Fibroblast of gingiva (primary cell): Measurements from ENCODE around the gene BTBD9.
"Not testable (repeated sequence)": the region's sequence is repeated elsewhere in the genome, so short reads cannot be mapped to it uniquely, and the experiment has no call there.

Experiments used
- DNase-seq: peaks from one replicate; pipeline ENCODE4 v3.0.0-alpha.2; 2011; ENCODE audit warnings: low read depth

The BTBD9 gene

DNA sequence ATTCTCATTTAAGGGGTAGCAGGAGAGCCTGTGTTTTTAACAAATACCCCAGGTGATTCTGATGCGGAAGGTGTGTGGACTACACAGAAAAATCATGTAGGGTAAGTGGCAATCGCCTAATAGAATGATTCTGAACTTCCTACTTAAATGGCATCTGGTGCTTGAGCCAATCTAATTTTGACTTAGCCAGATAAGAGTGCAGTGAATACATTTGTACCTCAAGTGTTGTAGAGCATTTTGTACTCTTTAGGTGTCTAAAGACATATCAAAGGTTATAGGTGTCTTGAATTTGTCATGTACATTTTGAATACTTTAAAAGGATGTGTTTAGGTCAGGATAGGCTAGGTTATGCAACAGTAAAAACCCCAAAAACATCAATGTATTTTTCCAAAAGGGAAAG, 10.0 kb upstream of the BTBD9 start:
- DNase-seq = no peak

DNA sequence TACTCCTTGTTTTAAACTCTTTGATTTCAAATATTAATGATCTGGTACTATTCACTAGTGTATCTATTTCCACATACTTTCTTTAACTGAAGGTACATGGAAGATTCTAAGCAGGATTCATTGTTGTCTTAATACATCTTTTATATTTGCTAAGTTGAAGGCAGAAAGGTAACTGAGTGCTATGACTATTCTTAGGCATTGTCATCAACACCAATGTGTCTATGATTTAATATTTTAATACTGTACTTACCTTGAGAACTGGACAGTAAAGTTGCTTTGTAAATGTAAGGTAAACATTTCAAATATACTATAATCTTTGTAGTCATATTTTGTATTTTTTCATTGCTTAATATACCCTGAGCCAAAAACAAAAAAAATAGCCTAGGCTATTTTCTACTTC, 8.9 kb upstream of the BTBD9 start:
- no peak for DNase-seq

DNA sequence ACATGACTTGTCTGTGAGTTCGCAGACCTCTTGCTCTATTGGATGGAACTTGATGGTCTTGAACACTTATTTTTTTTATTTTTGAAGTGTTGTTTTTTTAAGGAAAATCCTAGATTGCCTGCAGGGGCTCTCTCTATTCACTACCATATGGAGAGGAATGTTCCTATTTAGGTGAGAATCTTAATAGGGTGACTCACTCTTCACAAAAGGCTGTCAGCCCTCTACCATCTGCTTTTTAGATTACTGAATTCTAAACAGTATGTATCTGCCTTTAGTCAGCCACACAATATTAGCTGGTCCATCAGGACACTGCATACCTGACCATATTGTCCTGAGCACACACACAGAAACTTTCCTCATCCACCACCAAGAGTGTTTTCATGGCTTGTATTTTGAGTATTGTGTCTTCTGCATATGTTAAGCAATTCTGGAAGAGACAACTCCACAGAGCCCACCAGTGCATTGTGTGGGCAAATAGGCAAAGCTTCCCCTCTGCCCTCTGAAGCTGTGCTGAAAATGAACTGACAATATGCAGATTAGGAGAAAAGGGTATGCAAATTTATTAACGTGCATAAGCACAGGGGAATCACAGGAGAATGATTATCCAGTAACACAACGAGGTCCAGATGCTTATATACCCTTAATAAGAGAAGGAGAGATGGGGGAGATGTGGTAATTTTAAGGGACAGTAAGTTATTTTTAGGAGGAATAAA, 6.6 kb upstream of the BTBD9 start:
- no peak for DNase-seq

DNA sequence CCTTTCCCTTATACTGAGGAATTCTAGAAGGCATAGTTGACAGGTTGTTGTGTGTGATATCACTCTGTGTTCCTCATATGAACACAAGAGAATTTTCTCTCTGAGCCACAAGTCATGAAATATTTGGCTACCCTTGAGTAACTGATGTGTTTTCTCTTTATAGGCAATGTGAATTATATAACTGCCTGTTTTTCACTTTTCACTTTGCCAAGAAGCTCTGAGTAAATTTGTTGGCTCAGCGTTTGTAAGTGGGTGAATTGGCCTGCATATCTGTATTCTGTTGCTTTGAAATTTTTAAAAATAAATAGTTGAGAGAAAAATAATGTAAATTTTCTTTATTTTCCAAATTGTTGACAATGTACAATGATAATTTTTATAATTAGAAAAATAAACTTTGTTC, 5.2 kb upstream of the BTBD9 start:
- no peak for DNase-seq

DNA sequence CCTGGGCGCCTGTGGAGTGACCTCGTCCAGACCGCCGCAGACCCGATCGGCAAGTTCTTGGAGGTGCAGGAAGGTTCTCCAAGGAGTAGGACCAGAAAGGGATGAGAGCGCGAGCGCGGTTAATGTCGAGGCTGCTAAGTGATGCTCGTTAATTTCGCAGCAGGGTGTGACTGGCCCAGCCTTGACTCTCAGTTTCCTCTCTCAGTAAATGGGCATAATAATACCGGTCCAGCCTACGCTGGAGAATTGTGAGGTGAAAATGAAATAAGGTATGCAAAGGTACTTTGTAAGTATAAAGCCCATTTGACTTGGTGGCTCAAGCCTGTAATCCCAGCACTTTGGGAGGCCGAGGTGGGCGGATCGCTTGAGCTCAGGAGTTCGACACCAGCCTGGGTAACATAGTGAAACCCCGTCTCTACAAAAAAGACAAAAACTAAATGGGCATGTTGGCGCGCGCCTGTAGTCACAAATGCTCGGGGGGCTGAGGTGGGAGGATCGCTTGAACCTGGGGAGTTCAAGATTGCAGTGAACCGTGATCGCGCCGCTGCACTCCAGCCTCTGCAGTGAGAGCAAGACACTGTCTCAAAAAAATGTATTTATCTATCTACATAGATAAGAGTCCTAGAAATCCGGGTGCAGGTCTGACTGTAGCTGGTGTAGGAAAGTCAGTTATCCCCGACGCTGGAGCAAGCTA, 634 bp upstream of the BTBD9 start:
- DNase-seq = no peak

DNA sequence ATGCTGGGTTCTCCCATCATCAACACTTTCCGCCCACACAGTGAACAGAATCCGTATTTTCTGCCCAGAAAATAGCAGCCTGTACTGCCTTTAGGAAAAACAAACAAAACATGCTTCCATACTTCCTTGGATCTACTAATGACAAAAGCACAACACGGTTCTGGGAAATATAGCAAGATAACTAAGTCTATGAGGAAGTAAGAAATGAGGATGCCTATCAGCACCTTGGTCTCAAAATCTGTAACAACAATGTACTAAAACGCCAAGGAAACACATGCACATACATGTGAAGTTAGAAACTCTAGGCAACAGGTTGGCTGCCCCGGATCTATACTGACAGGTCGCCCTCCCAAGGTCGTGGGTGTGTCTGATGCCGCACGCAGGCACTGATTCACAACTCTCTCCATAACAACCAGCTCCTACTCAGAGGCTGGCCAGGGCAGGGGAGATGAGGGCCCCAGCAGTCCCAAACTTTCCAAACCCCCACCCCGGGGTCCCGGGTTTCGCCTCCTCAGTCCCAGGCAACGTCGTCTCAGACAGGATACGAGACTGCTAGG, 710 bp downstream of the BTBD9 start:
- DNase-seq = peak; percentile 29

DNA sequence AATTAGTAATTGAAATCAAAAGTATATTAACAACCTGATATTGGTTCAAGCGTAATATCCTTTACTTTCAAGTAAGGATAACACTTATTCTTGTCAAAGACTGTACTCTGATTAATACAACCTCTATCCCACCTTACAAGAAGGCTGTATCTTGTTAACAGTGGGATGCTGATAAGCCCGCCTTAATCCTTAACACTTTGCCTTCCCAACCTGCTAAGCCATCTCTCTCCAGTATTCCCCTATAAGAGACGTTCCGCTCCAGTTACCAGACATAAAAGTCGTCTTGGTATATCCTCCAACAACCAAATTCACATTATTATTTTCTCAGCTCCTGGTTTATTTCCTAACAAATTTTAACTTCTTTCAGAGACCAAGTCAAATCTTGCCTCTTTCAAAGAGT, 2.0 kb downstream of the BTBD9 start:
- no peak for DNase-seq

DNA sequence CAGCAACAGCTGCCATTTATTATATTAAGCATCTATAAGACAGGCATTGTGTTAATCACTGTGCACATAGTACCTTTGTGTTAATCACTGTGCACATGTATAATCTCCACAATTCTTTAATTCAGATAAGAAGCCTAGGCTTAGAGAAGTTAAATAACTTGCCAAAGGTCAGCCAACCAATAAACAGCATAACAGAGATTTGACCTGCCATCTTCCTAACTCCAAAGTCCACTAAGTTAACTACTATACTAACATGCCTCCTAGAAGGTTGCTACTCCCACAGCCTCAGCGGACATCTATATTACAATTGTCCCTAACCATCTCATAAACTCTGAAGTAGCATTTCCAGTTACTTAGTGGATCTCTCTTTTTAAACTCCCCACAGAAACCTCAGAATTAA, 3.7 kb downstream of the BTBD9 start:
- no peak for DNase-seq

DNA sequence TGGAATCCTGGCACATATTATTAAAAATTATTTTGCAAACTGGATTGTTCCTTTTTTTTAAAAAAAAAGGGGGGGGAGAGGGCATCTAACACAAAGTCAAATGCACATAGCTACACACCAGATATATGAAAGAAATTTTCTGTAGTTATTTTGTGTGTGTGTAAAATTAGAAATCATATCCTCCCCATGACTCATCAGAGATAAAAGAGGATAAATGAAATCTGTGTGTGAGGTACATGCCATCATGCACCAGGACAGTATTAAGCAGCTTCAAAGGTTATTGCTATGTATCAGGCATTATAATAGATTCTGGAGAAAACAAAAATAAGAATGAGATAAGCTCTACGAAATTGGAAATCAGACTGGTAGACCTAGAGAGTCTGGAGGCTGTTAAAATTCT, 5.2 kb downstream of the BTBD9 start:
- no peak for DNase-seq

DNA sequence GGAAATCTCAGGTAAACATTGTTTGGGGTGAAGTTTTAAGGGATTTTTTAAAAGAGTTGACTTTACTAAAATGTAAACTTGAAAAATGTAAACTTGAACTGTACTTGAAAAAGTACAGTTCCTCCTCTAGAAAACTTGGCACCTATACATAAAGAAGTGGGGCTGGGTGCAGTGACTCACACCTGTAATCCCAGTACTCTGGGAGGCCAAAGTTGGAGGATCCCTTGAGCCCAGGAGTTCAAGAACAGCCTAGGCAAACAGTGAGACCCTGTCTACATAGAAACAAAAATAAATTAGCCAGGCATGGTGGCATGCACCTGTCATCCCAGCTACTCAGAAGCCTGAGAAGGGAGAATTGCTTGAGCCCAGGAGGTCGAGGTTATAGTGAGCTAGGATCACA, 7.2 kb downstream of the BTBD9 start:
- no peak for DNase-seq

DNA sequence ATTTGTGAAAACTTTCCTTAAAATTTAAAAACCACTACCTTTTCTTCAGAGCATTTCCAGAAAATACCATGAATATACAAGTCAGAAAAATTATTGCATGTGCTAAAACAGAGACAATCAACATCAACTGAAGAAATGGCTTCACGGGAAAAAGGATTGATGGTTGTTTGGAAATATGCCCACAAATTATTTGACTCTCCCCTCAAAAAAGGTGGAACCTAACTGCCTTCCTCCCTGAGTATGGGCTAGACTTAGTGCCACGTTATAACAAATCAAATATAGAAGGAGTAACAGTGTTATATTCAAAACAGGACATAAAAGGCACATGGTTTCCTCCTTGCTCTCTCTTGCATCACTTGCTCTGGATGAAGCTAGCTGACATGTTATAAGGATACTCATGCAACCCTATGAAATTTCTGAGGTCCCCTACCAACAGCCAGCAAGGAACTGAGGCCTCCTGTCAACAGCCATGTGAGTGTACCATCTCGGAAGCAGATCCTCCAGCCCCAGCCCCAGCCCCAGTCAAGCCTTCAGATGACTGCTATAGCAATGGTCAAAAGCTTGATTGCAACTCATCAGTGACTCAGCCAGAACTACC, 8.4 kb downstream of the BTBD9 start:
- no peak for DNase-seq

DNA sequence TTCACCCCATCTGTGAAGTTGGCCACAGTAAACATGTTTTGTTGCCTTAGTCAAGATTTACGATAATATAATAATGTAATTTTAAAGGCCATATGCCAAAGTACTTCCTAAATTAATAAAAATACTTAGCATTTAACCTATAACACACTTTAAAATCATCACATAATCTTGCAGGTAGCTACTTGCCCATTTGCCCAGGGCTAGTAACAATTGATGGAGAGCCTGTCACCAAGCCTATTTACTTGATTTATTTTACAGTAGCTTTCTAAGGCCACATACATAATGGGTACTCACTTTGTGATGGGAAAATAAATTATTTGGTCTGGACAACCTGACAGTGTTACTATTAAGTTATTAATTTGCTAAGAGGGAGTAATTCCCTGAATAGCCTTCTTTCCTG, 14.5 kb downstream of the BTBD9 start:
- DNase-seq = no peak

DNA sequence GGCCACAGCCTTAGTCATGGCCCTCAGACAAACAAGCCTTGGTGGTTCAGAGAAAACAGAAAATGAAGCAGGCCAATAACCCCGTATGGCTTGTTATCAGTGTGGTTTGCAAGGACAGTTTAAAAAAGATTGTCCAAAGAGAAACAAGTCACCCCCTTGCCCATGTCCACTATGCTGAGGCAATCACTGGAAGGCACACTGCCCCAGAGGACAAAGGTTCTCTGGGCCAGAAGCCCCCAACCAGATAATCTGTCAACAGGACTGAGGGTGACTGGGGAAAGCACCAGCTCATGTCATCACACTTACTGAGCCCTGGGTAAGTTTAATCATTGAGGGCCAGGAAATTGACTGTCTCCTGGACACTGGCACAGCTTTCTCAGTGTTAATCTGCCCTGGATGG, 20.4 kb downstream of the BTBD9 start:
- DNase-seq = not testable (repeated sequence)

DNA sequence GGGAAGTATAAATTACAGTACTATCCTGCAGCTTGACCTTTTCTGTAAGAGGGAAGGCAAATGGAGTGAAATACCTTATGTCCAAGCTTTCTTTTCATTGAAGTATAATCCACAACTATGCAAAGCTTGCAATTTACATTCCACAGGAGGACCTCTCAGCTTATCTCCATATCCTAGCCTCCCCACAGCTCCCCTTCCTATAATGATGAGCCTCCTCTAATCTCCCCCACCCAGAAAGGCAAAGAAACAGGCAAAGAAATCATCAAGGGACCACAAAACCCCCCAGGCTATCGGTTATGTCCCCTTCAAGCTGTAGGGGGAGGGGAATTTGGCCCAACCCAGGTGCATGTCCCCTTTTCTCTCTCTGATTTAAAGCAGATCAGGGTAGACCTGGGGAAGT, 21.4 kb downstream of the BTBD9 start:
- not testable (repeated sequence) for DNase-seq

DNA sequence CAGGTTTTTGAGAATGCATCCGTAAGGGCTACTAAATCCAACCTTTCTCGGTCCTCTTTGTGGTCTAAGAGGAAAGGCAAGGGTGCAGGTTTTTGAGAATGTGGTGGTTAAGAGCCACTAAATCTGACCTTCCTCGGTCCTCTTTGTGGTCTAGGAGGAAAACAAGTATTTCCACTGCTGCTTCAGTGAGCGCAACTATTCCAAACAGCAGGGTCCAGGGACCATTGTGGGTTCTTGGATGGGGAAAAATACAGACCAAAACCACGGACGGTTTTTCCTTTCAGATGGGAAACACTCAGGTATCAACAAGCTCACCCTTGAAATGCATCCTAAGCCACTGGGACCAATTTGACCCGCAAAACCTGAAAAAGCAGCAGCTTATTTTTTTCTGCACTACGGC, 21.9 kb downstream of the BTBD9 start:
- no peak for DNase-seq

DNA sequence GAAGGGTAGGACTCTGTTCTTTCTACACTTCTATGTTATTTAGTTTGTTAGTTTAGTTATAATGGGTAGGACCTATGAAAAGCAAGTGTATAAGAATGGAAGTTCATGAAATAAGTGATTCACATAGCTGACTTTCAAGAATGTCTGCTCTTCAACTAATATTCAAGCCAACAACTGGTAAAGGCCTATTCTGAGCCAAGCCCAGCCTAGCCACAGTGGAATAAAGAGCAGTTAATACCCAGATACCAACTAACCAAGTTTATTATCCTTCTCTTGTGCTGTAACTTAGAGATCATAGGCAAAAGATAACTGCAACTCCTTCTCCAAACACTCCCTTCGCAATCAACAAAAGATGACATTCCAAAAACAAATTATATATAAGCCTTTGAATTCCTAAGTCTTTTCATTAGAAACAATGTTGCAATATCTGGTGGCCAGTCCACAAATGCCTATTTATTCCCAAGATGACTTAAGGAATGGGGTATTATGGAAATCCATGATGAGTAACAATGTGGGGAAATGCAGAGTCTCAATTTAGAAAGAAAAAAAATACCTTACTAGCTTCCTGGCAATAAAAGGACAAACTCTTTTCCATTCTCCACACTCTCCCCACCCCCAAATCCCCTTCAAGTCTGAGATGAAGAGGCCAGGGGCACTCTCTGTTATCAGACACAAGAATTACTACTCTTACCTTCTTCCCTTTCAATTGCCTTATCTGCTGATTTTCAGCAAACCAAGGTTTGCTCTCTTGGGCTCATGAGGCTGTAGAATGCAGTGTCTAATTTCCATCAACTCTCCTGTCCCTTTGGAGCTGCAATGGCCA, 27.4 kb downstream of the BTBD9 start:
- DNase-seq = peak; percentile 77

DNA sequence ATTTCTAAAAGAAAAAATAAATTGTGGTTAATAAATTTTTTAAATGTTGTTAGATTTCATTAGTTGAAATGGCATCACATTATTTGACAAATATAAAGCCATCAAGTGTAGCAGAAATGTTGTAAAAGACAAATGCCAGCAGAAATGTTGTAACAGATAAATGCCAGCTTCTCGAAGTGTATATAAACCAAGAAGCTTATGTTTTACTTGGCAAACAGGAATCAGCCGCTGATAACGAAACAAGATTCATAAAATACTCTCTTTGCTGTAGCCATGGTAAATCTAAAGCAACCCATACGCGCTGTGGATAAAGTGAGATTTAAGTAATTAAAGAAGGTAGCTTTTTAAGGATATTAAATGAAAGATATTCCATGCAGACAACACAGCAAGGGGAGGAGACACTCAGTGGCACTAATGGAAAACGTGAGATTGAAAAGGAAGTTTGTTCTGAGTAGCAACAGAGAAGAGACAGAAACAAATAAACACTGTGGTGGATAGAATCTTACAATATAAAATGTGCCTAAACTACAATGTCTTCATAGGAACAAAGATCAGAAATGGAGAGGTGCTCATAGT, 29.6 kb downstream of the BTBD9 start:
- DNase-seq = no peak

DNA sequence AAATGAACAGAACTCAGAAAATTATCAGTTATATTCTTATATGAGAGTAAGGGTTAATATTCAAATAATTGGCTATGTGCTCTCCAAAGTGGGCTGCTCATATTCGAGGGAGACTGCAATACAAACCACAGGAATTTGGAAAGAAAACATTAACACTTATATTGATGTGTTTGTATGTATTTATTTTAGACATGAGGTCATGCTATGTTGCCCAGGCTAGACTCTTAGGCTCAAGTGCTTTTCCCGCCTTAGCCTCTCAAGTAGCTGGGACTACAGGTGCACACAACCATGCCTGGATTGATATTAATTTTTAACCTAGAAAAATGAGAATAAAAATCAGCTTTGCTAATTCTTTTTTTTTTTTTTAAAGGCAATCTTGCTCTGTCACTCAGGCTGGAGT, 35.0 kb downstream of the BTBD9 start:
- no peak for DNase-seq

DNA sequence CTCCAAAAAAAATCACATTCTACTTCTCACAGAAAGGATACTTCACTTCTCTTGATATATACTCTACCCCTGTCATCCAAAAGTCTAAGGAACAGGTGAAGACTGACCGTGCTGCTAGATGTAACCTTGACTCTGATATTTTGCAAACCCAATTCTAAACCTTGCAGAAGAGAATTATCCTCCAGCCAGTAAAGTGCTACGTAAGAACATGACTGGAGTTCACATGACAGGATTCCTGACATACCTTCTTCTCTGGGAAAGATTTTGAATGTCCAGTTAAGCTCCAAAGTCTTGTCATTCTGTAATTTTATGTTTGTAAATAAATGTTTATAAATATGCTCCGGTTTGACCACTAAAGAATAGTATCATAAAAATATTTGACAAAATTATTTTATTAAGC, 35.8 kb downstream of the BTBD9 start:
- DNase-seq = peak; percentile 5

DNA sequence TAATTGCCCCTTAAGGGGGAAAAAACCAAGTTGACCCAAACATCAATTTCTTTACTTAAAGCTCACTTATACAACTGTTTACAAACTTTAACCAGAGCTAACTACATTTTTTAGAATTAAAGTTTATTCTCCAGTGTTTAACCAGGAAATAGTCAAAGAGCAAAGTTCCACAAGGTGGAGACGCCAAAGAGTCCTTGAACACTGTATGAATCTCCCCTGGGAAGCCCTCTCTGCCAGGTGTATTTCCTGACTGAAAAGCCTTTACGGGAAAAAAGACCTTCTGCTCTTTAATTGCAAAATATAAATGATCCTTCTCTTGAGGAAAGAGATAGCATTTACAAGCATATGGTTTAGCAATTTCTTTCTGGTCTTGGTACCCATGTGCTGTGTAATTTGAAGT, 36.2 kb downstream of the BTBD9 start:
- no peak for DNase-seq

DNA sequence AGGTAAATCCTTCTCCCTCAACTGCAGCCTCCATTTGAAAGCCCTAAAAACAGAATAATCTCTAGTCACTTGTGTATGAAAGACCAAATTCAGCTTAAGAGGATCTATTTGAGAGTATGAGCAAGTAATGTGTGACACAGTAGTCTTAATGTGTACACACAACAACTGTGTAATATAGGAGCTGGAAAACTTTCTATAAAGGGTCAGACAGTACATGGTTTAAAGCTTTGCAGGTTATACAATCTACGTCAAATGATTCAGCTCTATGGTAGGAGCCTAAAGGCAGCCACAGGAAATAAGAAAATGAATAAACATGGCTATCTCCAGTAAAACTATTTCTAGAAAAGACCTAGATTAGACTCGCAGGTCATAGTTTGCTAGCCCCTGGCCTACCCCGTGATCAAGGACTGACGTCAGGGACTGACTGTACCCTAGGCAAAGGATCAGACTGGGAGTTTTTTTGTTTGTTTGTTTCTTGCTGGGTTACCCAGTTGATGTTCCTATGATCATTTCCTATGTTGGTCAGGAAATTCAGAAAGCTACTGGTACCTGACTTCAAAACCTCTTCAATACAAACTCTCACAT, 39.7 kb downstream of the BTBD9 start:
- no peak for DNase-seq

DNA sequence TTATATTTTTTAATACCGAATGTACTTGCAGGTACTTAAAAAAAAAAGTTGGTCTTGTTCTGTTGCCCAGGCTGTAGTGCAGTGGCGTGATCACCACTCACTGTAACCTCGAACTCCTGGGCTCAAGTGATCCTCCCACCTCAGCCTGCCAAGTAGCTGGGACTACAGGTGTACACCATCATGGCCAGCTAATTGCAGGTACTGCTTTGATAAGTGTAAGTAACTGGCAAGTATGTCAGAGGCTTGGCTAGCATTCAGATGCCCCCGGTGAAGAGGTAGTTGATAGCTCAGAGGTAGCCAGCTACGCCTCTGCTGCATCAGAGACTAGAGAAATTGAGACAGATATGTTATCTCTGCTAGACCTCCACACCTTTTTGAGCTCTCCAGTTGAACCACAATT, 40.5 kb downstream of the BTBD9 start:
- DNase-seq = no peak
